ENCODE data around the gene MSRB2.
"Not testable (repeated sequence)": the region's sequence is repeated elsewhere in the genome, so short reads cannot be mapped to it uniquely, and the experiment has no call there.

The MSRB2 gene

GRCh38 chr10:23095404-23095965 lies at the start of gene MSRB2:
MSRB2 (plus strand) TSS chr10:23095579; CDS start chr10:23095609, 30 bp downstream.
- in situ Hi-C loops (cut with MboI; ENCODE audit: low sequenced_read_pairs), result no loop called here

- in situ Hi-C loops (cut with MboI; ENCODE audit: low sequenced_read_pairs), result no loop called here
These were observed 49.4 kb upstream of the MSRB2 start for GRCh38 chr10:23046027-23046426.

DNA sequence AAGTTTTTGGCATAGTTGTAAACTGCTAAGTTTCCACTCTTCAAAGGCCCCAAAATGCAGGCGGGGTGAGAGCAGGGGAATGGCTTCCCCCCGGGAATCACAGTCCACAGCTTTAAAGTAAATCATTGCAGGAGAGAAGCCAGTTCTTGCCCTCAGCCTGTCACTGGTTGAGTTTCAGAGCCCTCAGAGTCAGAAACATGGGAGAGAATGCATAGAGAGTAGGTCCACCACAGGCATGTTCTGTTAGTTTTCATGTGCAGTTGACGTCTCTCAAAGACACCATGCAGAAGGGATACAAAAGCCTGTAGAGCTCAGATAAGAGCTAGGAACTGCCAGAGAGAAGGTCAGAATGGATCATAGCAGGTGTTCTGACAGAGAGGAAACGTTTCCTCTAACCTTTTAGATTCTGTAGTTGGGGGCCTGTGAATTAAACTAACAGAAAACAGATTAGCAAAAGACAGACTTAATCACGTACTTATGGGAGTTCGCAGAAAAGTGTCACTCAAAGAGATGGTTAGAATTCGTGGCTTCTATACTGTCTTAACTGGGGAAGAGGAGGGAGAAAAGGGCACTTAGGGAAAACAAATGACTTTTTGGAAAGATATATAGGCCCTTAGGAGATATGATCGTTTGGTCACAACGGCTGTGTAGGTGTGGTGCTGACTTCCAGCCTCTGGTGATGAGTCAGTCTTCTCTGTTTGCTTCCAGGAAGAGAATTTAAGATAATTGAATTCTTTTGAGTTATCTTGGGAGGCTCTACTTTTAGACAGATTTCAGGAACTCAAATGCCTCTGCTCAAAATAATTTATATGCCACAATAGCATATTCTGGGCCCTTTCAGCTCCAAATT lies 48.0 kb upstream of the MSRB2 start:
- in situ Hi-C loops (cut with MboI; ENCODE audit: low sequenced_read_pairs), result no loop called here

DNA sequence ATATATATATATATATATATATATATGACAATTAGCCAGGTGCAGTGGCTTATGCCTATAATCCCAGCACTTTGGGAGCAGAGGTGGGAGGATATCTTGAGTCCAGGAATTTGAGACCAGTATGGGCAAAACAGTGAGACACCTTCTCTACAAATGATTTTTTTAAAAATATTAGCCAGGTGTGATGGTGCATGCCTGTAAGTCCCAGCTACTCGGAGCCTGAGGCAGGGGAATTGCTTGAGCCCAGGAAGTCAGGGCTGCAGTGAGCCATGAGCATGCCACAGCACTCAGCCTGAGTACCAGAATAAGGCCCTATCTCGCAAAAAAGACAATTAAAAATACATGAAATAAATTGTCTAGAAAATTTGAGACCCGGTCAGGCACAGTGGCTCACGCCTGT lies 47.2 kb upstream of the MSRB2 start:
- in situ Hi-C loops (cut with MboI; ENCODE audit: low sequenced_read_pairs), result no loop called here

GRCh38 chr10:23051278-23051677 lies 44.1 kb upstream of the MSRB2 start:
- in situ Hi-C loops (cut with MboI; ENCODE audit: low sequenced_read_pairs), result no loop called here

- in situ Hi-C loops (cut with MboI; ENCODE audit: low sequenced_read_pairs), result no loop called here
These were observed 43.5 kb upstream of the MSRB2 start for GRCh38 chr10:23051855-23052331.

- in situ Hi-C loops (cut with MboI; ENCODE audit: low sequenced_read_pairs), result no loop called here
These were observed 42.3 kb upstream of the MSRB2 start for GRCh38 chr10:23053036-23053435.

- in situ Hi-C loops (cut with MboI; ENCODE audit: low sequenced_read_pairs), result no loop called here
These were observed 39.8 kb upstream of the MSRB2 start for GRCh38 chr10:23055424-23056185.

GRCh38 chr10:23056186-23056579 lies 39.2 kb upstream of the MSRB2 start:
- in situ Hi-C loops (cut with MboI; ENCODE audit: low sequenced_read_pairs), result no loop called here

GRCh38 chr10:23058366-23058765 lies 37.0 kb upstream of the MSRB2 start:
- in situ Hi-C loops (cut with MboI; ENCODE audit: low sequenced_read_pairs), result no loop called here

DNA sequence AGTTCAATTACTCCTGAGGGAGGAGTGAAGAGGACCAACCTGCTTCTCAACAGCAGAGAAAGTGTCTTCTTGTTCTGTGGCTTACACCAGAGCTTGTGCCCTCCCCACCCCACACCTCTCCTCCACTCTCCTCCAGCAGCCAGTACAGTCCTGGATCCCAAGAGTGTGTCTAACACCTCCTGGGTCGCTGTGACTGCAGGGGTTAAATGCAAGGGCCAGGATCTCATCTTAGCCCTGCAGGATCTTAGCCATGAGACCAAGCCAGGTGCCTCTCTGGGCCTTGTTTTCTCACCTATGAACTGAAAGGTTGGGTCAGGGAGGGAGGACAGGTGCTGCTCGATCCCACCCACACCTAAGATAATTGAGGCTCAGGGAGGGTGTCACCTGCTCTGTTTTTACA lies 34.5 kb upstream of the MSRB2 start:
- in situ Hi-C loops (cut with MboI; ENCODE audit: low sequenced_read_pairs), result no loop called here

DNA sequence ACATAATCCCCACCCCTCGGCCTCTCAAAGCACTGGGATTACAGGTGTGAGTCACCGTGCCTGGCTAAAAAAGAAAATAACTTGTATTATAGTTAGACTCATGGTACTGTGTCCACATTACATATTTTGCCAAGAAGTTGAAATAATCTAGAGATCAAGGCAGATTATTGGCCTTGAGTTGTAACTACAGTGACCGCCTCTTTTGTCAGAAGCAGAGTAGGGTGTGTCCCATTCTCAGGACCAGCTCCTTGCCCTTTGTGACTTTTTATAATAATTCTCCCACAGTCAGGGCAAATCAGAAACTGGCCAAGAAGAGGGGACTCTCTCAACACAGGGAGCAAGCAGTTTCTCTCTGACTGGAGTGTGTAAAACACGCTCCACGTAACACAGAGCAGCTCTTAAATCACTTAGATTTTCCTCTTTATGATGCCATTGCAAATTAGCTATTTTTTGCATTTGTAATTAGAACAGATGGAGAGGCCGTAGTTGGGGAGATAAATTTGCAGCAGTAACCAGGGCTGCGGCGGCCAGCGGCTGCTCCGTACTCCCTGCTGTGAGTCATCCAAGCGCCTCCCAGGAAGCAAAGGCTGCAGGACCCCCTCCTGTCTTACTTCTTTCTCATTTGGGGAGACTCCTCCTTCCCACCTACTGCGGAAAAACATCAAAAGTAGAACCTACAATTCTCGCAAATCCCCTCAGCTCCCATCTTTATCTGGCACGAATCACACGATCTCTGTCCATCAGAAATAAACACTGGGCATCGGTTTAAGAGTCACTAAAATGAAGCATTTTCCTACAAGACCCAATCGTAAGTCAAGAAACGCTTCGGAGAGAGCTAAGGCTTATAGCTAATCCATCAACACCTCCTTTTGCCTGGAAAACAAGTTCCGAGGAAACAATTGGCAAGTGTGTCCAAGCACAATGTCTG lies 32.1 kb upstream of the MSRB2 start:
- in situ Hi-C loops (cut with MboI; ENCODE audit: low sequenced_read_pairs), result no loop called here

DNA sequence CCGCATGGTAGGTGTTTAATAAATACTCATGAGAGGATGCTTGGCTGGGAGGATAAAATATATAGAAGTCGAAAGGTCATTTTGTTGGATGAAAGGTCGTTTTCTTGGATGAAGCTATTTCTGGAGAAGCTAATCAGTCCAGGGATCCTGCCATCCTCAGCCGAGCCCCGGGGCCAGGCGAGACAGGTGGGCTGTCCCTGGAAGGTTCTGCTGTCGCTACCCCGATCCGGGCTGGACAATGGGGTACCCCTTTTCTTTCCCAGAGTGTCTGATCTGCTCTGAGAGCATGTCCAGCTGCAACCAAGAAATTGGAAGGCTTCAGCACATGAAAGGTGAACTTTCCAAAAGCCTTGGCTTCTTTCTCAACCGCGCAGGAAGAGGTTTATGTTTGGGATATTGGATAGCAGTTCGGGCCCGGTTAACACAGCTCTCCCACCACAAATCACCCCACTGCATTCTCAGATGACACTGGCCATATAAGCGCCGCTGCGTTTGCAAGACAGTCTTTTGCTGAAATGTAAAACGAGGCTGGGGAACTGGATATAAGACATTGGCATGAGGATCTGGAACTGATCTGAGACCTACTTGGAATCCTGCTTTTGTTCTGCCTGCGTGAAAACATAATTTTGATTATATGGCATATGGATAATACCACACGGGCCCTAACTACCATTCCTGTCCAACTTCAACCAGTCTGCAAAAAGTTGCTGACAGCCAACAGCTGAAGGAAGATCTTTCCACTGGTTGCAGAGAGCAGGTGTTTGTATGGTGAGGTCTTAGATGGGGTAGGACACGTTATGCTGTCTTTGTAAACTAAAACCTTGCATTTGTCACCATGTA lies 31.2 kb upstream of the MSRB2 start:
- in situ Hi-C loops (cut with MboI; ENCODE audit: low sequenced_read_pairs), result no loop called here

GRCh38 chr10:23064813-23065114 lies 30.6 kb upstream of the MSRB2 start:
- in situ Hi-C loops (cut with MboI; ENCODE audit: low sequenced_read_pairs), result not testable (repeated sequence)

GRCh38 chr10:23065181-23065948 lies 30.0 kb upstream of the MSRB2 start:
- in situ Hi-C loops (cut with MboI; ENCODE audit: low sequenced_read_pairs), result no loop called here

DNA sequence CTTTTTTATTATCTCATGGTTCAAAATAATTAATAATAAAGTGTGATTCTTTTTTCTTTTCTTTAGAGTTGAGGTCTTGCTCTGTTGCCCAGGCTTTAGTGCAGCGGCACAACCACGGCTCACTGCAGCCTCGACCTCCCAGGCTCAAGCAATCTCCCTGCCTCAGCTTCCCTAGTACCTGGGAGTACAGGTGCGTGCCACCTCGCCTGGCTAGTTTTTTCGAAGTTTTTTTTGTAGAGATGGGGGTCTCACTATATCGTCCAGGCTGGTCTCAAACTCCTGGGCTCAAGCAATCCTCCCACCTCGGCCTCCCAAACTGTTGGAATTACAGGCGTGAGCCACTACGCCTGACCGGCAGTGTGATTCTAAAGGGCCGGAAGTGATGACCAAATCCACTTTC lies 28.0 kb upstream of the MSRB2 start:
- in situ Hi-C loops (cut with MboI; ENCODE audit: low sequenced_read_pairs), result no loop called here

DNA sequence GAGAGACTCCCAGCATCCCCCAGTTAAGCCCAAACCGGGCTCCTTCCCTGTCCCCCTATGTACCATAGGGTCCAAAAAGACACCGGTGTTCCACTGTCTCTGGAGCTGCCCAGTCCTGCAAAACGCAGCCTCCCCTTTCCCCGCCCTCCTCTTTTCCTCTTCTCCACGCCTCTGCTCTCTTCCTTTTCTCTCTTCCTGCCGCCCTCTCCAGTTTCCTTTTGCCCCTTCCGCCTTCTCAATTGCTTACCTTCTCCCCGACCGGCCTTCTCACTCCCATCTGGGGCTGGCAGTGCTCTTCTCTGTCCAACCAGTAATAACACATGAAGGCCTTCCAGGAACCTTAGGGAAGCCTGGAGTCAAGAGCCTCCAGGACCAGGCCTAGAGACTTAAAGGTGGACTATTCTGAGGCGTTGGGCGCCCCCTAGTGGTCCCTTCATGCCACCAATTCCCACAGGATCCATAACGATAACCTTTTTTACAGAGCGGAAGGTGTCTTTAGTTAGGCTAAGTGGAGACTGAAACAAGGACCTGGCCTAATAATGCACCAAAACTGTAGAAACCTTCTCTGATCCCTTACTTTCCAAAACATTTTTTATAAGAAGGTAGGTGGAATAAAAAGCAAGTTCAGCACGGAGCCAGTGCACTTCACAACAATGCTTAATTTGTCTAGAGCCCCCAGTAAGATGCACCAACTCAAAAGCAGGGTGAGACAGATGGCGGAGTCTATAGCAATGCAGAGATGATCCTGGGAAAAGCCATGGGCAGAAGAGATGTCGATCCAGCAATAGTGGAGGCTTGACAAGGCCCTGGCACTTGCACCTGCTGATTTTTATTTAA lies 27.2 kb upstream of the MSRB2 start:
- in situ Hi-C loops (cut with MboI; ENCODE audit: low sequenced_read_pairs), result no loop called here
